MM.1S (cell line): ENCODE results near the gene DIMT1.

Source experiments
- DNase-seq: peaks from one replicate; pipeline ENCODE4 v3.0.0-alpha.2; 2015
- H2AFZ ChIP-seq: fragments of 300-600 bp; sonication (generic); 2 replicates; pipeline ENCODE4 v1.6.0; 2016; ENCODE audit warnings: antibody characterized with exemption, low read length
- H3F3A ChIP-seq: fragments of 300-600 bp; sonication (generic); 2 replicates; pipeline ENCODE4 v1.6.1; 2016; ENCODE audit warnings: mild to moderate bottlenecking, antibody characterized with exemption, low read length, moderate library complexity, mixed read lengths; ENCODE audit not compliant: insufficient read depth
- H3K27ac ChIP-seq: fragments of 300-600 bp; sonication (generic); 2 replicates; pipeline ENCODE4 v1.5.1; 2016; ENCODE audit warnings: mild to moderate bottlenecking, low read length
- H3K27me3 ChIP-seq: fragments of 300-600 bp; sonication (generic); replicated peaks from 2 replicates; pipeline ENCODE4 v1.6.0; 2016; ENCODE audit warnings: low read length; ENCODE audit not compliant: insufficient read depth
- H3K36me3 ChIP-seq: fragments of 300-600 bp; sonication (generic); replicated peaks from 2 replicates; pipeline ENCODE4 v1.6.1; 2016; ENCODE audit warnings: mild to moderate bottlenecking, low read length, mixed read lengths; ENCODE audit not compliant: insufficient read depth
- H3K4me1 ChIP-seq: fragments of 300-600 bp; sonication (generic); 2 replicates; pipeline ENCODE4 v1.6.1; 2016; ENCODE audit warnings: low read length, mixed read lengths
- H3K4me2 ChIP-seq: fragments of 300-600 bp; sonication (generic); 2 replicates; pipeline ENCODE4 v1.6.0; 2016; ENCODE audit warnings: low read depth, low read length
- H3K4me3 ChIP-seq: fragments of 300-600 bp; sonication (generic); 2 replicates; pipeline ENCODE4 v1.5.1; 2016; ENCODE audit warnings: low read length, mixed read lengths
- H3K79me2 ChIP-seq: fragments of 300-600 bp; sonication (generic); 2 replicates; pipeline ENCODE4 v1.6.1; 2016; ENCODE audit warnings: mixed run types, low read length, mixed read lengths
- H3K9ac ChIP-seq: fragments of 300-600 bp; sonication (generic); 2 replicates; pipeline ENCODE4 v1.6.1; 2016; ENCODE audit warnings: low read length, mixed read lengths
- H3K9me2 ChIP-seq: fragments of 300-600 bp; sonication (generic); replicated peaks from 2 replicates; pipeline ENCODE4 v1.6.1; 2016; ENCODE audit warnings: mild to moderate bottlenecking, low read length, mixed read lengths; ENCODE audit not compliant: insufficient read depth
- H3K9me3 ChIP-seq: fragments of 300-600 bp; sonication (generic); replicated peaks from 2 replicates; pipeline ENCODE4 v1.6.1; 2016; ENCODE audit warnings: mild to moderate bottlenecking, low read length, mixed read lengths; ENCODE audit not compliant: insufficient read depth
- H4K20me1 ChIP-seq: fragments of 300-600 bp; sonication (generic); 2 replicates; pipeline ENCODE4 v1.6.1; 2016; ENCODE audit warnings: mild to moderate bottlenecking, low read length, moderate library complexity, mixed read lengths; ENCODE audit not compliant: insufficient read depth
- CTCF ChIP-seq: fragments of 300-600 bp; sonication (generic); IDR thresholded peaks from 2 replicates; pipeline ENCODE4 v1.5.1; 2016; ENCODE audit warnings: antibody characterized with exemption, low read length, mixed read lengths
- EZH2 ChIP-seq: fragments of 300-600 bp; sonication (generic); optimal IDR thresholded peaks from 2 replicates; pipeline ENCODE3; 2017; ENCODE audit warnings: low read depth, mild to moderate bottlenecking, antibody characterized with exemption, low read length, mixed read lengths
- EZH2phosphoT487 ChIP-seq: fragments of 300-600 bp; sonication (generic); IDR thresholded peaks from 2 replicates; pipeline ENCODE4 v1.6.1; 2018; ENCODE audit warnings: antibody characterized with exemption, low read length

The DIMT1 gene

GRCh38 chr5:62354028-62354874 lies 49.5 kb downstream of the DIMT1 start:
- Histone ChIP-seq H3K36me3 (no peaks in the 10 kb centered on the region; the same call in 1 of the 2 replicates), H3K79me2 (no peaks in the 10 kb centered on the region), H4K20me1 (no peaks in the 10 kb centered on the region), H3K4me3 (no peak overlapping the region), H3K27ac (no peak overlapping the region), H3K9me3 (no peaks in the 10 kb centered on the region), H3K9ac (no peak overlapping the region), H3K27me3 (no peaks in the 10 kb centered on the region), H2AFZ (no peak overlapping the region), H3F3A (no peaks in the 10 kb centered on the region), H3K9me2 (no peaks in the 10 kb centered on the region), H3K4me2 (no peak overlapping the region), H3K4me1 (no peaks in the 10 kb centered on the region)
- no peak for TF ChIP-seq EZH2
- peak; percentile 60 for TF ChIP-seq CTCF
- peak; percentile 55 for DNase-seq

- no peaks in the 10 kb centered on the region for H3K4me1 ChIP-seq
- no peak overlapping the region for H3K9ac ChIP-seq
- no peaks in the 10 kb centered on the region for H3F3A ChIP-seq
- H3K27me3 ChIP-seq: no peaks in the 10 kb centered on the region
- no peak overlapping the region for H3K27ac ChIP-seq
- peaks cover 29% of the 10 kb centered on the region for H3K79me2 ChIP-seq
- H3K9me3 ChIP-seq: no peaks in the 10 kb centered on the region
- H3K36me3 ChIP-seq: no peaks in the 10 kb centered on the region; the same call in 1 of the 2 replicates
- H3K4me2 ChIP-seq: no peak overlapping the region
- DNase-seq: no peak
- H3K4me3 ChIP-seq: no peak overlapping the region
- no peaks in the 10 kb centered on the region for H3K9me2 ChIP-seq
- TF ChIP-seq EZH2 (no peak), EZH2phosphoT487 (no peak), CTCF (no peak)
- H2AFZ ChIP-seq: no peak overlapping the region
- no peaks in the 10 kb centered on the region for H4K20me1 ChIP-seq
Observed at GRCh38 chr5:62348723-62349481, 54.8 kb downstream of the DIMT1 start.

- DNase-seq: no peak
- no peak overlapping the region for H3K4me3 ChIP-seq
- H3K9me3 ChIP-seq: no peaks in the 10 kb centered on the region
- H3K27ac ChIP-seq: no peak overlapping the region
- no peaks in the 10 kb centered on the region for H4K20me1 ChIP-seq
- H3K4me1 ChIP-seq: peaks cover 3% of the 10 kb centered on the region; the same call in 1 of the 2 replicates
- H3F3A ChIP-seq: no peaks in the 10 kb centered on the region
- no peaks in the 10 kb centered on the region for H3K9me2 ChIP-seq
- no peak overlapping the region for H3K4me2 ChIP-seq
- TF ChIP-seq EZH2: no peak
- no peak for TF ChIP-seq EZH2phosphoT487
- TF ChIP-seq CTCF: no peak
- H3K79me2 ChIP-seq: peaks cover 38% of the 10 kb centered on the region
- no peak overlapping the region for H3K9ac ChIP-seq
- no peak overlapping the region for H2AFZ ChIP-seq
- no peaks in the 10 kb centered on the region for H3K27me3 ChIP-seq
- H3K36me3 ChIP-seq: no peaks in the 10 kb centered on the region; the same call in 1 of the 2 replicates
Observed at GRCh38 chr5:62347928-62348327, 55.8 kb downstream of the DIMT1 start.
